Measurements from ENCODE around the gene LRRC59.
"Not testable (repeated sequence)": the region's sequence is repeated elsewhere in the genome, so short reads cannot be mapped to it uniquely, and the experiment has no call there.

LRRC59 gene

GRCh38 chr17:50345432-50346312 lies 51.7 kb downstream of the LRRC59 start, which contains the start of gene XYLT2:
XYLT2 (plus strand) TSS chr17:50346126; CDS start chr17:50346141, 15 bp downstream.
- peak; percentile 94 for DNase-seq

DNA sequence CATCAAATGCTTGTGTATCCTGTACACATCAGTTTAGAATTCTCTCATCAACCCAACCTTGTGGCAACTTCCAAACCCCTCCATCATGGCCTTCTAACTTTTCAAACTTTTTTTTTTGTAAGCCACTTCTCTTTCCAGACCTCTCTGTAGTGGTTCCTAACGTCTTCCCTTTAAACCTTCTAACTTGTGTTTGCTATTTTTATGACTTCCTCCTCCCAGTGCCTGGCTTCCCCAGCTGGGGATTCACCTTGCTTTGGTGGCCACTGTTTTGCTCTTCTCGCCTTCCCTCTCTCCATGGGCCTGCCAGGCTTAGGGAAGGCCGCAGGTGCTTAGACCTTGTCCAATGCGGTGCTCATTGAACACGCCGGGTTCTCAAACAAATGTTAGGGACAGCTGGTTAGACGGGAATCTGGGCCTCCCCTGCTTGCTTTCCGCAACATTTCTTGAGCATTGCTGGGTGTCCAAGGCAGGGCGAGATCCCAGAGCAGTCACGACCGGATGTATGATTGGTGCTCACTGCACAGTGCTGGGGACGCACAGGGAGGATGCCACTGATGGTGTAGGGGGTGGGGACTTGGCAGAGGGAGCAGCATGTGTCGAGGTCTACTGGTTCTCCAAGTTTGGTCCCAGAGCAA lies 52.5 kb downstream of the LRRC59 start:
- DNase-seq: no peak

DNA sequence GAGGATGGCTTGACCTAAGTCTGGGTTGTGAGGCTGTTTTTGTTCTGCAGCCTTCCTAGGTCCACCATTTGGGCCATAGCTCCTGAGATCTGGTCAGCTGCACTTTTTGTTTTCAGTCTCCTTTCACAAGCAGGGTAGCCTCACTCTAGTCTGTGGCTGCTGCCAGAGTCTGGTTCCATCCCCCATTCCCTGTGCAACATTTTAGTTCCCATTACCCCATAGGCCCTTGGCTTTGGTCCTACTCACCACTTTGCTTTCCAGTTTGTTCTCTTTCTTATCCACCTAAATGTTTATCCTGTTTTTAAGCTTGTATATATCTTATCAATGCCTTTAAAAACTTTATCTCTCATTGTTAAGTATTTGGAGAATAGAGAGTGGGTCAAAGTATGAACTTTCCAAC lies 57.9 kb downstream of the LRRC59 start:
- no peak for DNase-seq

GRCh38 chr17:50338645-50339044 lies 58.7 kb downstream of the LRRC59 start:
- no peak for DNase-seq

DNA sequence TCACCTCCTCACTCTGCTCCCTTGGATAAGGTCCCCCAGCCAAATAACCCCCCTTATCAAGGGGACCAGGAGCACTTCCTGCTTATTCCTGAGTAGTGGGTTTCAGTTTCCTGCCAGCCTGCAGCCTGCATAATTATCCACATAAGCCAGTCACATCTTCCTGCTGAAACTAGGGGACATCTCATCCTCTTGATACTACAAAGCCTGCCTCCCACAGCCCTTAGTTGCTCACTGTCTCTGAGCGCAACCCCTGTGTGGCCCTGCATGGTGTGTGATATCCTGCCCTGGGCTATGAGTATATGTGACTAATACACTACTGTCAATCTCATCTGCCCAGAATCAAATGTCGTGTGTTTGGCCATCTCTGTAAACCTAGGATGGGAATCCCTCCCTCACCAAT lies 59.4 kb downstream of the LRRC59 start:
- no peak for DNase-seq

- not testable (repeated sequence) for DNase-seq
These were observed 63.8 kb downstream of the LRRC59 start for GRCh38 chr17:50333291-50334057.

GRCh38 chr17:50332196-50332595 lies 65.1 kb downstream of the LRRC59 start:
- no peak for DNase-seq

Data from activated CD4-positive, alpha-beta T cell treated with anti-CD3 and anti-CD28 coated beads, Interleukin-2, Interleukin-6, amounts not matched to agents 100 ng/mL and 50 ng/mL, durations not matched to agents 16 hours and 8 hours (primary cell).